Measurements from ENCODE around the gene SLC48A1.
A peak's percentile ranks its signal among the peaks of the same experiment; 100 is the strongest.

Gene SLC48A1

DNA sequence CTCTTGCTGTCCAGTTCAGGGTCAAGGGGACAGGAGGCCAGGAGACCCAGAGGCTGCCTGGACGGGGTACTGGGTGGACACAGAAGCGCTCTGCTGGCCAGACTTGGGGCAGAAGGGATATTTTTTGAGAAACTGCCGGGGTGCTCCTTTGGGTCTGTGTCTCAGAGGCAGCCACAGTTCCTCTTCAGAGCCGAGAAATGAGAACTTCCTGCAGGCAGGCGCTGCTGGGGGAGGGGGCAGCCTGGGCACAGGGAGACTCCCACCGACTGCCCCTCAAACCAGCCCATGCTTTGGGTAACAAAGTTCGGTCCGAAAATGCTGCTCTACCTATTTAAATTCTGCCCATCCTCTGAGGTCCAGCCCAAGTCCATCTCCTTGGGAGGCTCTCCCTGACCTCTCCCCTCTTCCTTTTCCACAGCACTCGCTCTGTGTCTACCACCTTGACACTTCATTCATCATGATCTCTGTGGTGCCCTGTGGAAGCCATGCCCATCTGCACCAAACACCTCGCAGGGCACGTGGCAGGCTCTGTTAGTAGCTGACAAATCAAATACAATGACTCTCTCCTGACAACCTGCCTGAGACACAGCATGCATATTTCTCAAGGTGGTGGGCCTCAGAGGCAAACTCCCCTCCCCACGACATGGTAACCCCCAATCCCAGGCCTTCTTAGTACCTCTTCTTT, 30.3 kb downstream of the SLC48A1 start:
- intact Hi-C loops (cut with DNase I; ENCODE audit: low total_unique reads) = no loop called here
- no peak for DNase-seq
- Histone ChIP-seq H3K4me1 (peaks cover 0 to 100% (median 98%) of the 10 kb centered on the region in 4 donors), H3K4me3 (no peak overlapping the region), H3K36me3 (peaks cover 5 to 16% (median 11%) of the 10 kb centered on the region in 3 donors), H3K9me3 (no peaks in the 10 kb centered on the region), H3K27ac (peak overlapping the region; percentile 66 to 99), H3K27me3 (no peaks in the 10 kb centered on the region)
- TF ChIP-seq, protein P1, sequence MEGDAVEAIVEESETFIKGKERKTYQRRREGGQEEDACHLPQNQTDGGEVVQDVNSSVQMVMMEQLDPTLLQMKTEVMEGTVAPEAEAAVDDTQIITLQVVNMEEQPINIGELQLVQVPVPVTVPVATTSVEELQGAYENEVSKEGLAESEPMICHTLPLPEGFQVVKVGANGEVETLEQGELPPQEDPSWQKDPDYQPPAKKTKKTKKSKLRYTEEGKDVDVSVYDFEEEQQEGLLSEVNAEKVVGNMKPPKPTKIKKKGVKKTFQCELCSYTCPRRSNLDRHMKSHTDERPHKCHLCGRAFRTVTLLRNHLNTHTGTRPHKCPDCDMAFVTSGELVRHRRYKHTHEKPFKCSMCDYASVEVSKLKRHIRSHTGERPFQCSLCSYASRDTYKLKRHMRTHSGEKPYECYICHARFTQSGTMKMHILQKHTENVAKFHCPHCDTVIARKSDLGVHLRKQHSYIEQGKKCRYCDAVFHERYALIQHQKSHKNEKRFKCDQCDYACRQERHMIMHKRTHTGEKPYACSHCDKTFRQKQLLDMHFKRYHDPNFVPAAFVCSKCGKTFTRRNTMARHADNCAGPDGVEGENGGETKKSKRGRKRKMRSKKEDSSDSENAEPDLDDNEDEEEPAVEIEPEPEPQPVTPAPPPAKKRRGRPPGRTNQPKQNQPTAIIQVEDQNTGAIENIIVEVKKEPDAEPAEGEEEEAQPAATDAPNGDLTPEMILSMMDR (IDR thresholded peaks at IDR 0.05) = no peak

DNA sequence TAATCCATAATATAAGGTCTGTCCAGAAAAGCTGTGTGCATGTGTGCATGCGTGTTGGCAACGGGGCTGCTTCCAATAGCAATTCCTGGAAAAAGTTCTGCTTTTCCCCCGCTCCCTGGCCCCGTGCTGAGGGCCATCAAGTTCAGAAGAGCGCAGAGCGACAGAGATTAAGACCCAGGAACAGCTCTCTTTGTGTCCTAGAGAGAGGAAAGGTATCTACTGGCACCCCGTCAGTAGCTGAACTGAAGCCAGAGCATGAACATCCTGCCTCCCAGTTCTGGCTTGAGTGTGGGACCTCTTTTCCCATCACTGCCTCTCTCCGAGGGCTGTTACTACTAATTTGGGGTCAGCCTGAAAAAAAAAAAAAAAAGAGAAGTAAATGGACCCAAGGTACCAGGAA, 31.1 kb downstream of the SLC48A1 start:
- intact Hi-C loops (cut with DNase I; ENCODE audit: low total_unique reads) = no loop called here
- TF ChIP-seq, protein P1 (IDR thresholded peaks at IDR 0.05) = no peak

DNA sequence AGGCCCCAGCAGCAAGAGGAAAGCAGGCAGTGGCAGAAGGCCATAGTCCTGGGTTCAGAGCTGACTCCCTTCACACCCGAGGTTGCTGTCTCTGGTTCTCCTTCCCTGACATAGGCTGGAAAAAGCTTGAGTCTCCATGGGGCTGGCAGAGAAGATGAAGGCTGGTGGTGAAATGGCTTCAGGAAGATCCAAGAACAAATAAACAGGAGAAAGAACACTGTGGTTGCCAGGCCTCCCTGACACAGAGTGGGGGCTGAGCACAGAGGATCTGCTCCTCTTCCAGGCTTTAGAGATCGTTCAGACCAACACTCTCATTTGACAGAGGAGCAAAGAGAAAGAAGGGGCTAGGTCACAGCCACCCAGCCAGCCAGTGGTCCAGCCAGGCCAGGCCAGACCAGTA, 32.4 kb downstream of the SLC48A1 start:
- TF ChIP-seq, protein P1 (IDR thresholded peaks at IDR 0.05) = no peak
- no peaks in the 10 kb centered on the region for H3K27me3 ChIP-seq
- H3K27ac ChIP-seq = peak overlapping the region; percentile 91 to 99
- H3K4me3 ChIP-seq = no peak overlapping the region
- intact Hi-C loops (cut with DNase I; ENCODE audit: low total_unique reads) = no loop called here
- H3K36me3 ChIP-seq = peaks cover 0 to 7% (median 5%) of the 10 kb centered on the region in 3 donors
- peaks cover 0 to 100% (median 99%) of the 10 kb centered on the region in 4 donors for H3K4me1 ChIP-seq
- H3K9me3 ChIP-seq = no peaks in the 10 kb centered on the region
- DNase-seq = peak; percentile 73 to 79

More for the DNA sequence above, 31.1 kb downstream of the SLC48A1 start:
- peaks cover 0 to 100% (median 99%) of the 10 kb centered on the region in 4 donors for H3K4me1 ChIP-seq
- DNase-seq = no peak
- H3K27ac ChIP-seq = peak overlapping the region; percentile 66 to 99
- H3K4me3 ChIP-seq = no peak overlapping the region
- no peaks in the 10 kb centered on the region for H3K9me3 ChIP-seq
- peaks cover 0 to 7% (median 5%) of the 10 kb centered on the region in 3 donors for H3K36me3 ChIP-seq
- H3K27me3 ChIP-seq = no peaks in the 10 kb centered on the region

DNA sequence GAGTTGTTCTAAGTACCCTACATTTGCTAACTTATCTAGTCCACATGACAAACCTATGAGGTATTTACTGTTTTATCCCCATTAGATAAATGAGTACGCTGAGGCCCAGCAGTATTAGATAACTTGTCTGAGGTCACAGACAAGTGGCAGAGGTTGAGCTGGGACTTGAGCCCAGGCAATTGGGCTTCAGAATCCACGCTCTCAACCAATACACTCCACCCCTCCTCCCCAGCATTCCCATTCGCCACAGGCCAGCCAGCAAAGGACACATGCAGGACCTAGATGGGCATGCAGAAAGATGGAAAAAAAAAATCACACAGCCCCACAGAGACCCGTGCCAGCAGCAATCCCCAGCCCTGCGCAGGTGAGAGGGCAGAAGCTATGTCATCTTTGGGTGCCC, 34.3 kb downstream of the SLC48A1 start:
- peak overlapping the region; percentile 91 to 99 for H3K27ac ChIP-seq
- peaks cover 0 to 100% (median 98%) of the 10 kb centered on the region in 4 donors for H3K4me1 ChIP-seq
- no peaks in the 10 kb centered on the region for H3K27me3 ChIP-seq
- no peaks in the 10 kb centered on the region for H3K9me3 ChIP-seq
- H3K4me3 ChIP-seq = no peak overlapping the region
- DNase-seq = peak in 1 of 2 donors; percentile 79
- H3K36me3 ChIP-seq = peaks cover 0 to 7% (median 5%) of the 10 kb centered on the region in 3 donors
- intact Hi-C loops (cut with DNase I; ENCODE audit: low total_unique reads) = no loop called here
- TF ChIP-seq, protein P1 (IDR thresholded peaks at IDR 0.05) = no peak

DNA sequence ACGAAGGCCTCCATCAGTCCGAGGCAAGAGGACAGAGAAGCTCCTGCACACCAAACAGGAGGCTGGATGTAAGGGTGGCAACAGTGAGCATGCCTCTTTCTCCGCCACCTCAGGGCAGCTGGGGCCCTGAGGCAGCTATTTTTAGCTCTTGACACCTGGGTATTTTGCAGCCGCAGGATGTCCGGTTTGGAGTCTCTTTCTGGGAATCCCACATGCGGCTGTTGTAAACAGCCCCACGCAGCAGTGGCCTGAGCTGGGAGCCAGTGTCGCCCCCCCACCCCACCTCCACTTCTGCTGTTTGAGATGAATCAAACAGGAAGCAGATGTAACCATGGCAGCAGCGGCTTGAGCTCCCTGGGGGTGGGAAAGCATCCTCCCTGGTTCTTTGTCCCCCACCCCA, 35.0 kb downstream of the SLC48A1 start:
- Histone ChIP-seq H3K4me3 (peak overlapping the region in 1 of 2 donors; percentile 18), H3K27ac (peak overlapping the region; percentile 91 to 99), H3K27me3 (no peaks in the 10 kb centered on the region), H3K4me1 (peaks cover 0 to 100% (median 96%) of the 10 kb centered on the region in 4 donors), H3K9me3 (no peaks in the 10 kb centered on the region), H3K36me3 (peaks cover 0 to 5% (median 4%) of the 10 kb centered on the region in 3 donors)
- DNase-seq = peak in 1 of 2 donors; percentile 54
- TF ChIP-seq, protein P1 (IDR thresholded peaks at IDR 0.05) = no peak
- intact Hi-C loops (cut with DNase I; ENCODE audit: low total_unique reads) = no loop called here
